ENCODE data around the gene PLIN4.
"Not testable (repeated sequence)": the region's sequence is repeated elsewhere in the genome, so short reads cannot be mapped to it uniquely, and the experiment has no call there.

The PLIN4 gene

GRCh38 chr19:4534836-4535658, 16.8 kb upstream of the PLIN4 start, which contains the start of gene PLIN5:
Gene PLIN5, minus strand, starts transcription at chr19:4535224. Its CDS starts 1,150 bp downstream, at chr19:4534074.
- H3K36me3 ChIP-seq (ENCODE audit: control insufficient read depth, insufficient read depth, low read length), result no peaks in the 10 kb centered on the region
- no peaks in the 10 kb centered on the region for H3K9me3 ChIP-seq (ENCODE audit: control insufficient read depth, insufficient read depth, low read depth, low read length)
- no peak within 1 kb of the TSS for H3K9ac ChIP-seq (ENCODE audit: low read length)
- no peak within 1 kb of the TSS for H3K27ac ChIP-seq (ENCODE audit: low read depth, low read length)
- peak within 1 kb of the TSS; percentile 46 for H3K4me3 ChIP-seq (ENCODE audit: low read depth, low read length)
- peaks cover 9% of the 10 kb centered on the region; the same call in 1 of the 2 replicates for H3K4me1 ChIP-seq (ENCODE audit: control insufficient read depth, insufficient read depth, low read length)
- peaks cover 36% of the 10 kb centered on the region for H3K27me3 ChIP-seq (ENCODE audit: control insufficient read depth, insufficient read depth, low read length)

DNA sequence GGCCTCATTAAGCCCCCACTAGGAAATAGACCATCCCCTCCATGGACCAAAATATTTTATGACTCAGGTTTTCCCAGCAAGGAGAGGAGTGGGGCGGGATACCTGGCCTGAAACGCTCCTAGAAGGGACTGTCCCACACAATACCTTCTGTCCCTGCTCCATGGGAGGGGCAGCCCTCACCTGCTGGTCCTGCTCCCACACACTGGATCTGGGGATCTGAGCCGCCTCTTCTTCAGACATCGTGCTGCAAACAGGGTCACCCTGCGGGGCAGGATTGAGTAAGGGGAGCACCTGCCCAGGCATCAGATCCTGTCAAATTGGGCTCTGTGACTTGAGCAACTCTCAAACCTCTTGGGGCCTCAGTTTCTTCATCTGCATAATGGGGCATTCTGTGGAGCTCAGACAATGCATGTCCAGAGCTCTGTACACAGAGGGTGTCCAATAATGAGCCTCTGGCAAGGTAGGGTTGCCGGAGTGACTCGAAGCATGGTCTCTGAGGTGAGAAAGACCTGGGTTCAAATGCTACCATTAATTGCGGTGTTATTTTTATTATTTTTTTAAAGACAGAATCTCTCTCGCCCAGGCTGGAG, 15.6 kb upstream of the PLIN4 start:
- no peaks in the 10 kb centered on the region for H3K36me3 ChIP-seq (ENCODE audit: control insufficient read depth, insufficient read depth, low read length)
- H3K27me3 ChIP-seq (ENCODE audit: control insufficient read depth, insufficient read depth, low read length), result peaks cover 40% of the 10 kb centered on the region
- no peak overlapping the region for H3K27ac ChIP-seq (ENCODE audit: low read depth, low read length)
- no peak overlapping the region for H3K4me3 ChIP-seq (ENCODE audit: low read depth, low read length)
- no peak overlapping the region for H3K9ac ChIP-seq (ENCODE audit: low read length)
- H3K4me1 ChIP-seq (ENCODE audit: control insufficient read depth, insufficient read depth, low read length), result peaks cover 2% of the 10 kb centered on the region; the same call in 1 of the 2 replicates
- H3K9me3 ChIP-seq (ENCODE audit: control insufficient read depth, insufficient read depth, low read depth, low read length), result no peaks in the 10 kb centered on the region

DNA sequence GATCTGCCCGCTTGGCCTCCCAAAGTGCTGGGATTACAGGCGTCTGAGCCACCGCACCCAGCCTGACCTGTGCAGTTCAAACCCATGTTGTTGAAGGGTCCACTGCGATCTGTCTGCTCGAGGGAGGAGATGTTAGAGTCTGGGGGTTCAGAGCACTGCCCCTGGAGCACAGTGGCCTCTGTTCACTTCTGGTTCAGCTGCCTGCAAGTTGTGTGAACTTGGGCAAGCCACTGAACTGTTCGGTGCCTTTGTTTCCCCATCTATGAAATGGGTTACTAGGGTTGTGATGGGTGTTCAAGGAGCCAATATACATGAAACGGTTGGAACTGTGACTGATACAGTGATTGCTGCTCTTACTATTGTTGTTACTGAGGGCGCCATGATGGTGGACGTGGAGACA, 15.0 kb upstream of the PLIN4 start:
- no peak overlapping the region for H3K27ac ChIP-seq (ENCODE audit: low read depth, low read length)
- H3K4me3 ChIP-seq (ENCODE audit: low read depth, low read length), result no peak overlapping the region
- peaks cover 40% of the 10 kb centered on the region for H3K27me3 ChIP-seq (ENCODE audit: control insufficient read depth, insufficient read depth, low read length)
- peaks cover 2% of the 10 kb centered on the region; the same call in 1 of the 2 replicates for H3K4me1 ChIP-seq (ENCODE audit: control insufficient read depth, insufficient read depth, low read length)
- H3K9me3 ChIP-seq (ENCODE audit: control insufficient read depth, insufficient read depth, low read depth, low read length), result no peaks in the 10 kb centered on the region
- no peak overlapping the region for H3K9ac ChIP-seq (ENCODE audit: low read length)
- H3K36me3 ChIP-seq (ENCODE audit: control insufficient read depth, insufficient read depth, low read length), result no peaks in the 10 kb centered on the region

GRCh38 chr19:4531562-4532165, 13.4 kb upstream of the PLIN4 start:
- H3K36me3 ChIP-seq (ENCODE audit: control insufficient read depth, insufficient read depth, low read length), result no peaks in the 10 kb centered on the region
- H3K27me3 ChIP-seq (ENCODE audit: control insufficient read depth, insufficient read depth, low read length), result peaks cover 34% of the 10 kb centered on the region
- H3K4me3 ChIP-seq (ENCODE audit: low read depth, low read length), result no peak overlapping the region
- H3K9me3 ChIP-seq (ENCODE audit: control insufficient read depth, insufficient read depth, low read depth, low read length), result no peaks in the 10 kb centered on the region
- no peak overlapping the region for H3K27ac ChIP-seq (ENCODE audit: low read depth, low read length)
- H3K9ac ChIP-seq (ENCODE audit: low read length), result no peak overlapping the region
- peaks cover 2% of the 10 kb centered on the region; the same call in 1 of the 2 replicates for H3K4me1 ChIP-seq (ENCODE audit: control insufficient read depth, insufficient read depth, low read length)

DNA sequence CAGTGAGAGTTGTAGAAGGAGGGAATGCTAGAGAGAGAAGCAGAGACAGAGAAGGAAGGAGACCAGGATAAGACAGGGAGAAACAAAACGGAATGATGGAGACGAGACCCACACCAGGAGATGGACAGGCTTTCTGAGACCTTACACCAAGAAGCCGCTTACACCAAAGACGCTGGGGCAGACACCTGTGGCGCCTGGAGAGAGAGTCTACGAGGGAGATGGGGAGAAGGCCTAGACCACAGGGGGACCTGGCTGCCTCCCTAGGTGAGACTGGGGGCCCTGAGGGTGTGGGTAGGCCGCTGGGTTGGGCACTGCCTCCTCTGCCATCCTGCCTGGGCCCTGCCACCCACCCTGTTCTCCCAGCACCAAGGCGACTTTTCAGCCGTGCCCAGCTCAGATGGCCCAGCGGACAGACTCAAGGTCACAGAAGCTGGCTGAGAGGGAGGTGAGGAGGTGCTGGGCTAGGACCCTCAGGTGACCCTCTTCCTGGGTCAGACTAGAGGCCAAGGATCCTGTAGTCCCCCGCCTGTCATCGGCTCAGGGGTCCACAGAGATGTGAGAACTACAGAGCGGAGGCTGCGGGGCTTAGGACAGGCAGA, 11.7 kb upstream of the PLIN4 start:
- H3K9me3 ChIP-seq (ENCODE audit: control insufficient read depth, insufficient read depth, low read depth, low read length), result no peaks in the 10 kb centered on the region
- no peak overlapping the region for H3K9ac ChIP-seq (ENCODE audit: low read length)
- peaks cover 34% of the 10 kb centered on the region for H3K27me3 ChIP-seq (ENCODE audit: control insufficient read depth, insufficient read depth, low read length)
- H3K27ac ChIP-seq (ENCODE audit: low read depth, low read length), result no peak overlapping the region
- H3K36me3 ChIP-seq (ENCODE audit: control insufficient read depth, insufficient read depth, low read length), result no peaks in the 10 kb centered on the region
- H3K4me1 ChIP-seq (ENCODE audit: control insufficient read depth, insufficient read depth, low read length), result peaks cover 2% of the 10 kb centered on the region; the same call in 1 of the 2 replicates
- H3K4me3 ChIP-seq (ENCODE audit: low read depth, low read length), result no peak overlapping the region

GRCh38 chr19:4528843-4529242, 10.6 kb upstream of the PLIN4 start:
- Histone ChIP-seq H3K27me3 (ENCODE audit: control insufficient read depth, insufficient read depth, low read length) (peaks cover 23% of the 10 kb centered on the region), H3K9ac (ENCODE audit: low read length) (no peak overlapping the region), H3K27ac (ENCODE audit: low read depth, low read length) (no peak overlapping the region), H3K4me1 (ENCODE audit: control insufficient read depth, insufficient read depth, low read length) (no peaks in the 10 kb centered on the region), H3K4me3 (ENCODE audit: low read depth, low read length) (no peak overlapping the region), H3K9me3 (ENCODE audit: control insufficient read depth, insufficient read depth, low read depth, low read length) (no peaks in the 10 kb centered on the region), H3K36me3 (ENCODE audit: control insufficient read depth, insufficient read depth, low read length) (no peaks in the 10 kb centered on the region)

DNA sequence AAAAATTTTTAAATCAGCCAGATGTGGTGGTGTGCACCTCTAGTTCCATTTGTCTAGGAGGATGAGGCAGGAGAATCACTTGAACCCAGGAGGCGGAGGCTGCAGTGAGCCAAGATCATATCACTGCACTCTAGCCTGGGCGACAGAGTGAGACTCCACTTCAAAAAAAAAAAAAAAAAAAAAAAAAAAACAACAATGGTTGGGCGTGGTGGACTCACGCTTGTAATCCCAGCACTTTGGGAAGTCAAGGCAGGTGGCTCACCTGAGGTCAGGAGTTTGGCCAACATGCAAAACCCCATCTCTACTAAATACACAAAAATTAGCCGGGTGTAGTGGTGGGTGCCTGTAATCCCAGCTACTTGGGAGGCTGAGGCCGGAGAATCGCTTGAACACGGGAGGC, 9.1 kb upstream of the PLIN4 start:
- H3K27ac ChIP-seq (ENCODE audit: low read depth, low read length); H3K9ac ChIP-seq (ENCODE audit: low read length); H3K4me3 ChIP-seq (ENCODE audit: low read depth, low read length); H3K9me3 ChIP-seq (ENCODE audit: control insufficient read depth, insufficient read depth, low read depth, low read length); H3K36me3 ChIP-seq (ENCODE audit: control insufficient read depth, insufficient read depth, low read length); H3K4me1 ChIP-seq (ENCODE audit: control insufficient read depth, insufficient read depth, low read length): not testable (repeated sequence)
- H3K27me3 ChIP-seq (ENCODE audit: control insufficient read depth, insufficient read depth, low read length), result peaks cover 14% of the 10 kb centered on the region; the same call in 1 of the 2 replicates

DNA sequence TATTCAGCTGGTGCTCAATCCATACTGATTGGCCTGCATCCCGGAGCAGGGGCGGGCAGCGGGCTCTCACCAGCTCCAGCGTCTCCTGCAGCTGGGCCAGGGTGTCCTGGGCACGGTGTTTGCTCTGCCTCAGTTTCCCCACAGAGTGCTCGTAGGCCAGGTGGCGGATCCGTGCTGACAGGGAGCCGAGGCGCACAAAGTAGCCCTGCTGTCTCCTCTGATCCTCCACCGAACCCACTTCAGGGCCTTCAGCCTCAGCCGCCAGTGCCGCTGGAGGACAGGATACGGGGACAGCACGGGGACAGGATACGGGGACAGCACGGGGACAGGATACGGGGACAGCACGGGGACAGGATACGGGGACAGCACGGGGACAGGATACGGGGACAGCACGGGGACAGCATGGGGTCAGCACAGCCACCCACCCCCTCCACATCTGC, 7.3 kb upstream of the PLIN4 start:
- no peaks in the 10 kb centered on the region for H3K36me3 ChIP-seq (ENCODE audit: control insufficient read depth, insufficient read depth, low read length)
- peaks cover 20% of the 10 kb centered on the region for H3K27me3 ChIP-seq (ENCODE audit: control insufficient read depth, insufficient read depth, low read length)
- H3K9ac ChIP-seq (ENCODE audit: low read length), result no peak overlapping the region
- H3K9me3 ChIP-seq (ENCODE audit: control insufficient read depth, insufficient read depth, low read depth, low read length), result no peaks in the 10 kb centered on the region
- H3K4me1 ChIP-seq (ENCODE audit: control insufficient read depth, insufficient read depth, low read length), result no peaks in the 10 kb centered on the region
- H3K27ac ChIP-seq (ENCODE audit: low read depth, low read length), result no peak overlapping the region
- no peak overlapping the region for H3K4me3 ChIP-seq (ENCODE audit: low read depth, low read length)

GRCh38 chr19:4524808-4525562, 6.7 kb upstream of the PLIN4 start:
- Histone ChIP-seq H3K4me1 (ENCODE audit: control insufficient read depth, insufficient read depth, low read length) (no peaks in the 10 kb centered on the region), H3K36me3 (ENCODE audit: control insufficient read depth, insufficient read depth, low read length) (no peaks in the 10 kb centered on the region), H3K9me3 (ENCODE audit: control insufficient read depth, insufficient read depth, low read depth, low read length) (no peaks in the 10 kb centered on the region), H3K27ac (ENCODE audit: low read depth, low read length) (no peak overlapping the region), H3K27me3 (ENCODE audit: control insufficient read depth, insufficient read depth, low read length) (peaks cover 16% of the 10 kb centered on the region), H3K9ac (ENCODE audit: low read length) (no peak overlapping the region), H3K4me3 (ENCODE audit: low read depth, low read length) (no peak overlapping the region)

DNA sequence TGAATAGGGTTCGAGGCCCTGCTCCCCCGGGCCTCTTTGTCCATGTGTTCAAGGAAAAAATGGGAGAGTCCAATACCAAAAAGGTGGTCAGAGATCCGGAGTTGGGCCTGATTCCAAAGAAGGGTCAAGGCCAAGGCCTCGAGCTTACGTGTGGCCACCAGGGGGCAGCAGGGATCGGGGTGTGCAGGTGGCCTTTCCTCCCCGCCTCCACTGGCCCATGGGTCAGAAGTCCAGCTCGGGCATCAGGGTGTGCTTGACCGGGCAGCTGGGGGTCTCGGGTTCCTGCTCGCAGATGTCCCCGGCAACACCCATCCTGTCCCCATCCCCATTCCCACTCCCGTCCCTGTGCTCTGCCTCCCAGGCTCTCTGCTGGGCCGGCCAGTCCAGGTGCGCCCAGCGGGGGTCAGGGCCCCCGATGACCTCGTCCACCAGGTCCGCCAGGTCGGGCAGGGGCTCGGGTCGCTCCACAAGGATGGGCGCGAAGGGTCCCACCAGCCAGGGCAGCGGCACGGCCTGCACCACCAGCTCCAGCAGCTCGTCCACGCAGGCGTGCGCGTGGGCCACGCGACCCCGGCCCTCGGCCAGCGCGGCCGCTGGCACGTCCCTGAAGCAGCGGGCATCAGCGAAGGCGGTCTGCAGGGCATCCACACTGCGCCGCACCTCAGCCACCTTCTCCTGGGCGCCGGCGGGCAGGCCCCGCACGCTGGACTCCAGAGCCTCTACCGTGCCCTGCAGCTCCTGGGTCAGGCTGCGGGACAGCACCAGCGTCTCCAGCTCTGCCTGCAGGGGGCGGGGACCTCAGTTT, 5.2 kb upstream of the PLIN4 start:
- peaks cover 19% of the 10 kb centered on the region for H3K27me3 ChIP-seq (ENCODE audit: control insufficient read depth, insufficient read depth, low read length)
- H3K36me3 ChIP-seq (ENCODE audit: control insufficient read depth, insufficient read depth, low read length), result no peaks in the 10 kb centered on the region
- H3K9me3 ChIP-seq (ENCODE audit: control insufficient read depth, insufficient read depth, low read depth, low read length), result no peaks in the 10 kb centered on the region
- no peak overlapping the region for H3K4me3 ChIP-seq (ENCODE audit: low read depth, low read length)
- H3K9ac ChIP-seq (ENCODE audit: low read length), result no peak overlapping the region
- H3K27ac ChIP-seq (ENCODE audit: low read depth, low read length), result no peak overlapping the region
- H3K4me1 ChIP-seq (ENCODE audit: control insufficient read depth, insufficient read depth, low read length), result peaks cover 3% of the 10 kb centered on the region; the same call in 1 of the 2 replicates

Measured in HUES6 (cell line).